Endodermal cell (in vitro differentiated cells): ENCODE data around the gene HOXB2. TPM values are rescaled to one million over a fixed set of nuclear protein-coding genes. Genes with fewer than 3 reads are reported as not detected.

Experiments used
- DNase-seq: peaks from one replicate; pipeline ENCODE4 v3.0.0-alpha.2; 2017
- H3K27ac ChIP-seq: 2 replicates; pipeline ENCODE4 v1.5.1; 2013; ENCODE audit warnings: mild to moderate bottlenecking, low read depth, low read length, moderate library complexity
- H3K27me3 ChIP-seq: 2 replicates; pipeline ENCODE4 v1.6.1; 2013; ENCODE audit warnings: mild to moderate bottlenecking, low read length, moderate library complexity; ENCODE audit not compliant: insufficient read depth, control insufficient read depth, poor library complexity, severe bottlenecking
- H3K36me3 ChIP-seq: 2 replicates; pipeline ENCODE4 v1.7.0; 2013; ENCODE audit warnings: mild to moderate bottlenecking, low read length, moderate library complexity; ENCODE audit not compliant: control insufficient read depth, insufficient read depth
- H3K4me1 ChIP-seq: one replicate; pipeline ENCODE4 v1.7.0; 2013; ENCODE audit warnings: low read length; ENCODE audit not compliant: control insufficient read depth, insufficient read depth
- H3K4me3 ChIP-seq: 2 replicates; pipeline ENCODE4 v1.5.1; 2013; ENCODE audit warnings: mild to moderate bottlenecking, low read length, moderate library complexity
- H3K9ac ChIP-seq: 2 replicates; pipeline ENCODE4 v1.6.1; 2013; ENCODE audit warnings: mild to moderate bottlenecking, low read length, moderate library complexity; ENCODE audit not compliant: poor library complexity, severe bottlenecking; ENCODE audit errors: extremely low read depth
- H3K9me3 ChIP-seq: 2 replicates; pipeline ENCODE4 v1.6.1; 2013; ENCODE audit warnings: mild to moderate bottlenecking, low read length, moderate library complexity; ENCODE audit not compliant: control insufficient read depth
- H3K27ac Mint-ChIP-seq: 2 replicates; pipeline ENCODE4 v1.8.0; 2020; ENCODE audit warnings: mixed read lengths
- H3K27me3 Mint-ChIP-seq: 2 replicates; pipeline ENCODE4 v1.8.0; 2021; ENCODE audit warnings: mild to moderate bottlenecking, mixed read lengths; ENCODE audit not compliant: insufficient read depth
- H3K36me3 Mint-ChIP-seq: 2 replicates; pipeline ENCODE4 v1.8.0; 2020; ENCODE audit warnings: low read depth, mixed read lengths
- H3K4me1 Mint-ChIP-seq: 2 replicates; pipeline ENCODE4 v1.8.0; 2020; ENCODE audit warnings: mixed read lengths
- H3K4me3 Mint-ChIP-seq: 2 replicates; pipeline ENCODE4 v1.8.0; 2020; ENCODE audit warnings: mild to moderate bottlenecking, moderate library complexity, mixed read lengths
- H3K9me3 Mint-ChIP-seq: 2 replicates; pipeline ENCODE4 v1.8.0; 2020; ENCODE audit warnings: mild to moderate bottlenecking, mixed read lengths
- CTCF ChIP-seq: fragments of 200-600 bp; sonication (generic); conservative IDR thresholded peaks from 2 replicates; pipeline ENCODE4 v1.5.0; 2021; ENCODE audit warnings: antibody characterized with exemption, mild to moderate bottlenecking
- WGBS, 2 experiments: methylation state at CpG; one replicate each; pipeline versions ENCODE4 v1.1.5 to v1.1.7; 2013; ENCODE audit warnings: missing lambda C conversion rate in 2 of 2, mixed read lengths in 1 of 2; ENCODE audit not compliant: insufficient coverage in 1 of 2, insufficient read length in 1 of 2; 5-methylcytosine and 5-hydroxymethylcytosine counted together
- total RNA-seq, 2 donors: library from RNA; stranded (reverse); fragmentation: NEBNext Ultra II Directional in 1 of 2; extraction: Animal tissue kit (Norgen Biotek cat#: 25700) in 1 of 2; gene quantifications; 2 replicates in 1 of 2; 3 replicates in 1 of 2; pipeline ENCODE4 v1.2.1, GENCODE V29; 2021

HOXB2 gene
- total RNA-seq, 2 donors from 2014 or later: 0.22 TPM; not detected in 1

- Histone ChIP-seq H3K27ac (no peak overlapping the region), H3K4me1 (peaks cover 2% of the 10 kb centered on the region), H3K36me3 (no peaks in the 10 kb centered on the region), H3K4me3 (no peak overlapping the region), H3K9ac (no peak overlapping the region), H3K9me3 (no peaks in the 10 kb centered on the region), H3K27me3 (peaks cover 99% of the 10 kb centered on the region)
- Mint-ChIP-seq H3K9me3 (no peaks in the 10 kb centered on the region), H3K27ac (no peak overlapping the region), H3K4me3 (no peak overlapping the region), H3K4me1 (peaks cover 10% of the 10 kb centered on the region), H3K27me3 (peaks cover 96% of the 10 kb centered on the region), H3K36me3 (no peaks in the 10 kb centered on the region)
- 0 to 4% methylated on average over 4 to 14 of the region's 16 CpGs for WGBS, 2 experiments
- no peak for TF ChIP-seq CTCF
- no peak for DNase-seq
Measured at GRCh38 chr17:48559122-48559839, 14.4 kb upstream of the HOXB2 start.

GRCh38 chr17:48558831-48559121 is 13.9 kb upstream of the HOXB2 start:
- peaks cover 3% of the 10 kb centered on the region for H3K4me1 ChIP-seq
- TF ChIP-seq CTCF: no peak
- H3K27ac ChIP-seq: no peak overlapping the region
- peaks cover 100% of the 10 kb centered on the region for H3K27me3 ChIP-seq
- H3K36me3 Mint-ChIP-seq: no peaks in the 10 kb centered on the region
- no peaks in the 10 kb centered on the region for H3K9me3 ChIP-seq
- H3K27me3 Mint-ChIP-seq: peaks cover 99% of the 10 kb centered on the region
- H3K27ac Mint-ChIP-seq: no peak overlapping the region
- H3K4me3 ChIP-seq: no peak overlapping the region
- DNase-seq: no peak
- H3K9ac ChIP-seq: no peak overlapping the region
- no peaks in the 10 kb centered on the region for H3K36me3 ChIP-seq
- no peak overlapping the region for H3K4me3 Mint-ChIP-seq
- H3K4me1 Mint-ChIP-seq: peaks cover 10% of the 10 kb centered on the region
- no peaks in the 10 kb centered on the region for H3K9me3 Mint-ChIP-seq
- 13 to 43% methylated on average over 1 to 2 of the region's 2 CpGs for WGBS, 2 experiments

GRCh38 chr17:48558057-48558830 is 13.3 kb upstream of the HOXB2 start:
- Mint-ChIP-seq H3K9me3 (no peaks in the 10 kb centered on the region), H3K27ac (no peak overlapping the region), H3K27me3 (peaks cover 99% of the 10 kb centered on the region), H3K4me3 (no peak overlapping the region), H3K4me1 (peaks cover 10% of the 10 kb centered on the region), H3K36me3 (no peaks in the 10 kb centered on the region)
- peaks cover 3% of the 10 kb centered on the region for H3K4me1 ChIP-seq
- H3K27ac ChIP-seq: peak overlapping the region; percentile 7
- H3K36me3 ChIP-seq: no peaks in the 10 kb centered on the region
- no peak overlapping the region for H3K4me3 ChIP-seq
- H3K9ac ChIP-seq: no peak overlapping the region
- no peak for DNase-seq
- TF ChIP-seq CTCF: no peak
- WGBS, 2 experiments: 5 to 15% methylated on average over 4 to 13 of the region's 13 CpGs
- no peaks in the 10 kb centered on the region for H3K9me3 ChIP-seq
- peaks cover 100% of the 10 kb centered on the region for H3K27me3 ChIP-seq
